ENCODE data around the gene TBX21.
A peak's percentile ranks its signal among the peaks of the same experiment; 100 is the strongest.

TBX21 gene

DNA sequence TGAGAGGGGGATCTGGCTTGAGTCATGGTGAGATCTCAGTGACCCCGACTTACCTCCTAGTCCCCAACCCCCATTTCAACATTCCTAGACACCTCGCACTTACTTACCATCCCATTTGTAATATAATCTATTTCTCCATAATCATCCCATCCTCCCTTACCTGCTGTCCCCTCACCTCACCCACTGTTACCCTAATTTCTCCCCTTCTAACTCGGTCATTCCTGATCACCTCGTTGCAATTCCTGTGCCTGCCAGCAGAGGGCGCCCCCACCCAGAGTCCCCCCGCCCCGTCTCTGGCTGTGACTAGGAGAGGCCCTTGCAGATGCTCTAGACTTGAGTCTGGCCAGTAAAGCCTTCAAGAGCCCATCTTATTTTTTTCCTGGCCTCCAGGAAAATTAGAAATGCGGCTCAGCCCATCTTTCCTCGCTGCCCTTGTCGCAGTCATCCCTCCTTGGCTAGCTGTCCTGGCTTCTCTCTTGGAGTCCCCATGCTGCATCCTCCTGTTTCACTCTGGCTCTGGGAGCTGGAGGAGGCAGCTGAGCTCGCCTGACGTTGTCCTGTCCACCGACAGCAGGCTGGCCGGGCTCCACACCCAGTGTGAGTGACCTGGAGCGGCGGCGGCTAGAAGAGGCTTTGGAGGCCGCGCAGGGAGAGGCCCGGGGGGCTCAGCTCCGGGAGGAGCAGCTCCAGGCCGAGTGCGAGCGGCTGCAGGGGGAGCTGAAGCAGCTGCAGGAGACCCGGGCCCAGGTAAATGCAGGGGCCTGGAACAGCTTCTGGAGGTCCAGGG is 34.1 kb upstream of the TBX21 start:
- peak; percentile 84 to 86 for DNase-seq (ENCODE audit: low read depth in 2 of 2)

GRCh38 chr17:47699536-47699840 is 33.5 kb upstream of the TBX21 start:
- no peak for DNase-seq (ENCODE audit: low read depth in 2 of 2)

DNA sequence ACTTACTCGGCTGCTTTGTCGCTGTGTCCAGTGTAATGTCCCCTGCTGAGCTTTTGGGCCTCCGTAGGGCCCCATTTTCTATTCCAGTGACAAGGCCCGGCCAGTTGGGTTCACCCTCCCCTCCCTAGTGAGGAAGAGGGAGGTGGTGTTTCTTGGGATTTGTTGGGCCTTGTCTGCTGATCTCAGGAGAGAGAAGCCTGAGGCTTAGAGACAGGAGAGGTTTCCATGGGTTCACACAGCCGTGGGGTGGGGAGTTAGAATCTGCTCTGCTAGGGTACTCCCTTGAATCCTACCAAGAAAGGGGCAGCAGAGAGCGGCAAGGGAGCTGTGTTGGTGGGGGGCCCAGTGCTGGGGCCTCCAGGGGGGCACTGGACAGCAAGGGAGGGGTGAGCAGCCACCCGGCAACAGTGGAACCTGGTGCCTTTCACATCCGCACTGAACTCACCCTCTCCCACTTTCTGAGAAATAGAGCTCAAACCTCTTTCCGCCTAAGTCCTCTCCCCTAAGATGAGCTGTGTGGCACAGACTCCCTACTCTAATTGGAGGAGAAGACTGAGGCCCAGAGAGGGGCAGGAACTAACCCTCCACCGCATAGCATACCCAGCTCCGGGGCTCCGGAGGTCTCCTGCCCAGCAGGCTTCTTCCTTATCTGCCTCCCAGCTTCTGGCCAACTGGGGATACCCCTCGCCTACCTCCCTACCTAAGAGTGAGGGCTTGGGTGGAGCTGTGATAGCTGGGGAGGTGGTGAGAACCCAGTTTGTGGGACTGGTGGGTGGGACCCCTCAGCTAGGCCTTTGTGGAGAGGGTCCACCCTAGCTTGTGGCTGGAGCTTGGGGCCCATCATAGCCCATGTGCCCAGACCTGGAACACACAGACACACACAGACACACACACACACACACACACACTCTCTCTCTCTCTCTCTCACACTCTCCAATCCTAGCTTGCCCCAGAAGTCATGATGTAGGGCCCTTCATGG is 32.3 kb upstream of the TBX21 start:
- DNase-seq (ENCODE audit: low read depth in 2 of 2), result no peak

DNA sequence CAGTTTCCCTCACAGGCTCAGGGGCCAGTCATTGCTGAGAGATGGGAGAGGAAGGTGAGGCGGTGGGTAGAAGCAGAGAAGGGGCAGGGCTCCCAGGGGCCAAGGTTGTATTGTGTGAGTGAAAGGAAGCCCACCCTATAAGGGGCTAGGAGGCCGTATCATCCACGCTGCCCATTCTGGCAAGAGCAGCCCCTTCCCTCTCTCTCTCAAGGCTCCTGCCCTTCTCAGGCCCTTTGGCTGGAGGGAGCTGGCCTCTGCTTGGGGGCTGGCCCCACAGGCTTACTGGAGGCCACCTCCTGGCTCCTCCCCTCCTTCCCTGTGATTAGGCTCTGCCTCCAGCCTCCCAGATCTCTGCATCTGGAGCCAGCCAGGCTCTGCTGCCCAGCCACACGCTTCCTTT is 31.4 kb upstream of the TBX21 start:
- DNase-seq (ENCODE audit: low read depth in 2 of 2), result no peak

GRCh38 chr17:47702391-47702995 is 30.5 kb upstream of the TBX21 start:
- no peak for DNase-seq (ENCODE audit: low read depth in 2 of 2)

GRCh38 chr17:47703191-47703591 is 29.8 kb upstream of the TBX21 start:
- DNase-seq (ENCODE audit: low read depth in 2 of 2), result peak in 1 of 2 donors; percentile 36

- no peak for DNase-seq (ENCODE audit: low read depth in 2 of 2)
These were observed 29.4 kb upstream of the TBX21 start for GRCh38 chr17:47703671-47704070.

GRCh38 chr17:47704116-47704515 is 28.9 kb upstream of the TBX21 start:
- DNase-seq (ENCODE audit: low read depth in 2 of 2), result no peak

DNA sequence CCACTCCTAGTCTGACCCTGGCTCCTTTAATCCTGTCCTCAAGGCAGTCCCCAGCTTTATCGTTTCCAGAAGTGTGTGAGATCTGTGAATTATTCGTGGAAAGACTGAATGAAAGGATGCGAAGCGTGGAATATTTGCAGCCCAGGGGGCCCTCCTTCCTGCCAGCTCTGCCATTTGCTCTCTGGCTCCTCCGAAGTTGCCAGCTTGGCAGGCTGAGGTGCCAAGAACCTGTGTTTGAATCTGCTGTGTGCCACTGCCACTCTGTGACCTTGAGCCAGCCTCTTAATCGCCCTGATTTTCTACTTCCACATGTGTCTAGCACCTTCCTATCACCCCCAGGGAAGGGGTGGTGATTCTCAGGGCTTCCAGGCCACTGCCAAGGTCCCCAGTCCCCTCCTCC is 28.3 kb upstream of the TBX21 start:
- DNase-seq (ENCODE audit: low read depth in 2 of 2), result no peak

GRCh38 chr17:47705536-47706530 is 27.2 kb upstream of the TBX21 start:
- no peak for DNase-seq (ENCODE audit: low read depth in 2 of 2)

GRCh38 chr17:47707056-47707804 is 25.8 kb upstream of the TBX21 start:
- DNase-seq (ENCODE audit: low read depth in 2 of 2), result no peak

DNA sequence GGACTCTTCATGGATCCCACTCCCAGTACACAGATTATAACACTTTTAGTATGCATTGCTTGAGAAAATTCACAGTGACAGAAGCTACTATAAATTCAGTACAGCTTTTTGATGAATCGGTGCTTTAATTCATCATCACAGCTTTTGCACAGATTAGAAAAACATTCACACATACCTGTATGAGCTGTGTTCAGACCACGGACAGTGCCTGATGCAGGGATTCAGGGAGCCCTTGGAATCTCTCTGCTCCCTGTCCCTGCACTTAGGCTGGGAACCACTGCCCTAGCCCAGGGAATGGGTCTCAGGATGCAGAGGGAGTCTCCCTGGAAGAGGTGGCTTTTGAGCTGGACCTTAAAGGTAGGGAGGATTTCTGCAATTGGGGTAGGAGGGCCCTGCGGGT is 25.2 kb upstream of the TBX21 start:
- DNase-seq (ENCODE audit: low read depth in 2 of 2), result no peak

- no peak for DNase-seq (ENCODE audit: low read depth in 2 of 2)
These were observed 24.6 kb upstream of the TBX21 start for GRCh38 chr17:47708312-47708863.

GRCh38 chr17:47708864-47709541 is 24.0 kb upstream of the TBX21 start:
- no peak for DNase-seq (ENCODE audit: low read depth in 2 of 2)

- DNase-seq (ENCODE audit: low read depth in 2 of 2), result no peak
These were observed 23.4 kb upstream of the TBX21 start for GRCh38 chr17:47709594-47709993.

GRCh38 chr17:47711366-47712099 is 21.5 kb upstream of the TBX21 start:
- no peak for DNase-seq (ENCODE audit: low read depth in 2 of 2)

DNA sequence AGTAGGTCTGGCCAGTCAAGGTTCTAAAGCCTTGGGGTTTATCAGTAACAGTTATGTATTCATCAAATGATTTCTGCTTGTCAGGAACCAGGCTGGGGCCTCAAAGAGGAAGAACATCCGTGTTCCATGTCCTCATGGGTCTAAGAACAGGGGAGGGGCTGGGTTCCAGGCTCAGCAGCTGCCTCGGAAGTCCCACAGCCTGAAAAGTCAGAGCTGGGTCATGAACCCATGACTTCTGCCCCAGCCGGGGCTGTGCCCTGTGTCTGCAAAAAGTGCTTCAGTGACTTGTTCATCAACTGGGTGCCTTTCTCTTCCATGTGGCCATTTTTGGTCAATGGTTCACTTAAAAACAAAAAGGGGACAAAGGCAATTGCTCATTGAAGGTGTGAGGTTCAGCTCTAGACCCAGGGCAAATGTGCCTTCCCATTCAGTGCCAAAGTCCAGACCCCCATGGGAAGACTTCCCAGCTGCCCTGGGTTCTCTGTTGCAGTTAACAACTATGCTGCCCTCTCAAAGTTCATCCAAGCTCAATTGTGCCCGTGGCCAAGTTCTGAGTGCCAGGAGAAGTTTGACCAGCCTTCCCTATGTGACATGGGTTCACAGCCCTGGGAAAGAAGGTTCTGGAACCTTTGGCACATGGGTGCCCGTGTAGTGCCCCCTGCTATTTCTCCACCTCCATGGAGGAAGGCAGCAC is 20.6 kb upstream of the TBX21 start:
- no peak for DNase-seq (ENCODE audit: low read depth in 2 of 2)

DNA sequence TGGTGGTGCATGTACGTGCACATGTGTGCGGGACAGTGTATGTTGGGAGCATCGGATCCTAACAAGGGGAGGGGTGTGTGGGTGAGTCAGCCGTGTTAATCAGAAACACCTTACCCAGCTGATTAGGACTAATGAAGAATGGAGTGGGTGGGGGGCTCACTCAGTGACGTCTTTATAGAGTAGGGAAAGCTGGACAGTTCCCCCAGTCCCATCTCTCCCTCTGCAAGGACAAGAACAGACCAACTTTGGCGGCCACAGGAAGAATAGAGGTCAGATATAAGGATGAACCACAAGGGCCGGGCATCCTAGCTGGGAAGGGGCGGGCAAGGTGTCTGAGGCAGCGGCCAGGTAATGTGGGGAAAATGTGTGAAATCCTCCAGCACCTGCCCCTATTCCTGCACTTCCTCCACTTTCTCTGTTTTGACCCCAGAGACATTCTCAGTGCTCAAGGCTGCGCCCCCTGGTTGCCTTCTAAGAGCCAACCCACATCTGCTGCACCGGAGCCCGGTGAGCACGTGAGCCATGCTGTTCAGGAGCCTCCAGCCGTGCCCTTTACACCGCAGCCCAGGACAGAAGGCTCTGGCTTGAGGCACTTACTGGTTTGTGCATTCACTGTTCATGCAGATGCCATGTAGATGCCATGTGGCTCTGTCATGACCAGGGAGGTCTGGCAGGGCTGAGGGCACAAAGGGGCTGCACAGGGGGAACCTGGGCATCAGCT is 18.9 kb upstream of the TBX21 start:
- DNase-seq (ENCODE audit: low read depth in 2 of 2), result no peak
